HG03025 (cell line): ENCODE results near the gene USP9Y.
"Not testable (repeated sequence)": the region's sequence is repeated elsewhere in the genome, so short reads cannot be mapped to it uniquely, and the experiment has no call there.

Source experiments
- ATAC-seq: cut with Tn5 transposase; IDR thresholded peaks from one replicate; pipeline ENCODE4 v1.9.1; 2021; ENCODE audit warnings: mild to moderate bottlenecking, moderate library complexity; ENCODE audit not compliant: unreplicated experiment, low FRiP score

Gene USP9Y, protein sequence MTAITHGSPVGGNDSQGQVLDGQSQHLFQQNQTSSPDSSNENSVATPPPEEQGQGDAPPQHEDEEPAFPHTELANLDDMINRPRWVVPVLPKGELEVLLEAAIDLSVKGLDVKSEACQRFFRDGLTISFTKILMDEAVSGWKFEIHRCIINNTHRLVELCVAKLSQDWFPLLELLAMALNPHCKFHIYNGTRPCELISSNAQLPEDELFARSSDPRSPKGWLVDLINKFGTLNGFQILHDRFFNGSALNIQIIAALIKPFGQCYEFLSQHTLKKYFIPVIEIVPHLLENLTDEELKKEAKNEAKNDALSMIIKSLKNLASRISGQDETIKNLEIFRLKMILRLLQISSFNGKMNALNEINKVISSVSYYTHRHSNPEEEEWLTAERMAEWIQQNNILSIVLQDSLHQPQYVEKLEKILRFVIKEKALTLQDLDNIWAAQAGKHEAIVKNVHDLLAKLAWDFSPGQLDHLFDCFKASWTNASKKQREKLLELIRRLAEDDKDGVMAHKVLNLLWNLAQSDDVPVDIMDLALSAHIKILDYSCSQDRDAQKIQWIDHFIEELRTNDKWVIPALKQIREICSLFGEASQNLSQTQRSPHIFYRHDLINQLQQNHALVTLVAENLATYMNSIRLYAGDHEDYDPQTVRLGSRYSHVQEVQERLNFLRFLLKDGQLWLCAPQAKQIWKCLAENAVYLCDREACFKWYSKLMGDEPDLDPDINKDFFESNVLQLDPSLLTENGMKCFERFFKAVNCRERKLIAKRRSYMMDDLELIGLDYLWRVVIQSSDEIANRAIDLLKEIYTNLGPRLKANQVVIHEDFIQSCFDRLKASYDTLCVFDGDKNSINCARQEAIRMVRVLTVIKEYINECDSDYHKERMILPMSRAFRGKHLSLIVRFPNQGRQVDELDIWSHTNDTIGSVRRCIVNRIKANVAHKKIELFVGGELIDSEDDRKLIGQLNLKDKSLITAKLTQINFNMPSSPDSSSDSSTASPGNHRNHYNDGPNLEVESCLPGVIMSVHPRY (N-terminal part only)

DNA sequence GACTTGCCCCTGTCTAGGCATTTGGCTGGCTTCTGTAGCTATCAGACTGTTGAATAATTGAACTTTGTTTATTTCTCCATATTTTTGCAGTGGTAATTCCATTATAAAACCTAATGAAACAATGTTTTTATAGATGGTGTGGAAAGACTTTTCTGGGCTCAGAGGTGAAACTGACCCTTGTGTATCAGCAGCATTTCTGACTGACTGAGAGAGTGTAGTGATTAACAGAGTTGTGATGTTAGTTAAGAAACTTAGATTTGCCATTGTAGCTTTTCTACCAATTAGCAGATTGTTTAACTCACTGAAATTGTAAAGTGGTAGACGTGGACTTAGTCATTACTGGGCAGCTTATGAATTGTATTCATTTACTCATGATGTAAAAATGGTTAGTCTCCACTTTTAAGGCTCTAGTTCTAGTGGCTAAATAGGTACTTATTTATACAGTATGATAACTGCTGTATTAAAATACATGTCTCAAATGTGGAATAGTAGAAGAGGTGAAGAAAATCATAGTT lies at the start of gene USP9Y:
TSS of gene USP9Y (plus strand) at position 51 of the 515 bp plus-strand sequence. CDS start 8,217 bp downstream, outside the sequence.
- no peak for ATAC-seq

DNA sequence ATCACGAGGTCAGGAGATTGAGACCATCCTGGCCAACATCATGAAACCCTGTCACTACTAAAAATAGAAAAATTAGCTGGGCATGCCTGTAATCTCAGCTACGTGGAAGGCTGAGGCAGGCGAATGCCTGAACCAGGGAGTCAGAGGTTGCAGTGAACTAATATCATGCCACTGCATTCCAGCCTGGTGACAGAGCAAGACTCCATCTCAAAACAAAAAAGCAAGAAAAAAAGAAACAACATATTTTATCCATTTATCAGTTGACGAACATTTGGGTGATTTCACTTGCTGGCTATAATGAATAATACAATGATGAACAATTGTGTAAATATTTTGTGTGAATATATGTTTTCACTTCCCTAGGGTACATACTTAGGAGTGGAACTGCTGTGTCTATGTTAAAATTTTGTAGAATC lies 49.4 kb upstream of the USP9Y start:
- no peak for ATAC-seq

DNA sequence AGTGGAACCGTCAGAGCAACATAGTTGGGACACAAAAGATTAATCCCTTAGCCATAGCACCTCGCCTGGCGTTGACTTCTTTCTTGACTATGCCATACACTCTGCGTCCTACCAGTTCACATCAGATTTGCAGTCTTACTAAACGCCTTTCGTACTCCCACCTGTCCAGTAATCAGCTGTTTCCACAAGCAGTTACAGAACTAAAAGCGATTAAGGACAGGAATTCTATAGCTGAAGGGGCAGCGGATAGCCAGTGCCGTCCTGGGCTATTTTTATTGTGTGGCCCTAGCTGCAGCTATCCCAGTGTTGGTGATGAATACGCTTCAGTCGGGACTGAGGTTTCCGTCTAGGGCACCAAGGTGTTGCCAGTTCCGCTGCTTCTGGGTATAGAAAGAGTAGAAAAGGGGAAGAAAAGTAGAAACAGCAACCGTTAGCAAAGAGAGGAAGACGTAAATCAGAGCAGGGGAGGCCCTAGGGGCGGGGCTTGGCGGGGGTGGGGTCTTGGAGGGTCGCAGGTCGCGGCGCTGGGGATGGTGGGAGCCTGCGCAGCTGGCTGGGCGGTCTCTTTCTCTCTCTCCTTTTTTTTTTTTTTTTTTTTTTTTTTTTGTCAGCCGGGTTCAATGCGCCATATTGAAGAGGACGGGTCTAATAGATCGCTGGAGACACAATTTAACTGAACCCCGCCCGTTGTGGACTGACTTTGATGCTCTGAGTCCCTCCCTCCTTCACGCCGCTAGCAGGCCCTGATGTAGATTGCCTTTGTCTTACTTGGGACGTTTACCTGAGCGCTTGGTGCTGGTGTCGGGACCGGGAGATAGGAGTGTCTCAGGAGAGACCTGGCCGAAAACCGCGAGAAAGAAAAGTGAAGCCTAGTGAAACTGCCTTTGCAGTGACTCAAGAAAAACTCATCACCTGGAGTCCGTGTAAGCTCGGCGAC lies 39.0 kb upstream of the USP9Y start:
- ATAC-seq: no peak

DNA sequence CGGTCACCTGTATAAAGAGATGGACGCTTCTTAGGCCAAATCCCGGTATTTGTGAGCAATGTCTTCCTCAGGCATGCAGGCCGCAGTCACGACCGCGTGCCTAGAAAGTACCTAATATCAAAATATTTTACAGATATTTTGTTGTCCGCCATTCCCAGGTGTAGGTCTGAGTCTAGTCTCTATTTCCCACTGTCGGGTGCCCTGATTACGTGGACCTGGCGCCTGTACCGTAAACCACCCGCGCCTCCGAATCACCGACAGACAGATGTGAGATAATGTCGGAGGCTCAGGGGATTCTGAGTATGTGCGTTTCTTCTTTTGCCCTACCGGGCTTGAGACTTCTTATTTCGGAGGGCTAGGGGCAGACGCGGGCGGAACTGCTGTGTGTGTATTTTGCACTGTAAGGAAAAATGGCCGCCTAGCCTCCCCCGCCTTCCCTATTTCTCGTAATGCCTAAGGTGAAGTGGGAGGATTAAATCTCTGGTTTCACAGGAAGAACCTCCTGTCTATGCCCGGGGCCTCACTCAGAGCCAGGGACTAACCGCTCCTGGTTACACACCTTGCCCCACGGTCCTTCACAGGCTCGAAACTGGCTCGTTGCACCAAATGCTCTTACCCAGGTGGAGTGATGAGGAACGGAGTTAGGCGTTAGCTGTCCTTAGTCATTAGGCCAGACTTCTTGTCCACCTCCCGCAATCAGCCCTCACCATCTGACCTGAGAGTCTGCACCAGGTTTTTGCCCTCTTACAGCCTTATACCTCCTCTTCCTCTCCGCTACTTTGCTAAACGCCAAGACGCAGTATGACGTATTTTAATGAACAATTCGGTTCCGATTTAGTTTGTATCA lies 38.1 kb upstream of the USP9Y start:
- no peak for ATAC-seq

DNA sequence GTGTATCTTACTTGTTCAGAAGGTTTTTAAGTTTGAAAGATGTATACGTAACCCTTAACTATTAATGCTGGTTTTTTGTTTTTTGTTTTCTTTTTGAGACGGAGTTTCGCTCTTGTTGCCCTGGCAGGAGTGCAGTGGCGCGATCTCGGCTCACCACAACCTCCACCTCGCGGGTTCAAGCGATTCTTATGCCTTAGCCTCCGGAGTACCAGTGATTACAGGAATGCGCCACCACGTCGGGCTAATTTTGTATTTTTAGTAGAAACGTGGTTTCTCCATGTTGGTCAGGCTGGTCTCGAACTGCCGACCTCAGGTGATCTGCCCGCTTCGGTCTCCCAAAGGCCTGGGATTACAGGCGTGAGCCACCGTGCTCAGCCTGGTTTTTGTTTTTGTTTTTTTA lies 37.2 kb upstream of the USP9Y start:
- ATAC-seq: not testable (repeated sequence)

DNA sequence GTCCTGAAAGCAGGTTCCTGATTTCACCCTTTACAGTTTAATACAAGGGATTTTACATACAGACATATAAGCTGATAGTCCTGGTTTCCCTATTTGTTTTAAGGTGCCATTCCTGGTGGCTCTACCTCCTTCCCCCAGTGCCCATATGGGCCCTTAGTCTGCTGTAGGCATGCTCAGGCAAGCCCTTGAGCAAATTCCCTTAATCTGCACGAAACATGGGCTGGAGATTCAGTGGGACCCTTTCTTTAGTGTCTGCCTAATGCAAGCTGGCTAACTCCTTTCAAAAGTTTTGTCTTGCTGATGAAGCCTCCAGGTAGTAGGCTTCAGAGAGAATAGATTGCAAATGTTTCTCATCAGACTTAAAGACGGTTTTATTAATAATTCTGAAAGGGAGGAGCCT lies 22.9 kb upstream of the USP9Y start:
- ATAC-seq: no peak

DNA sequence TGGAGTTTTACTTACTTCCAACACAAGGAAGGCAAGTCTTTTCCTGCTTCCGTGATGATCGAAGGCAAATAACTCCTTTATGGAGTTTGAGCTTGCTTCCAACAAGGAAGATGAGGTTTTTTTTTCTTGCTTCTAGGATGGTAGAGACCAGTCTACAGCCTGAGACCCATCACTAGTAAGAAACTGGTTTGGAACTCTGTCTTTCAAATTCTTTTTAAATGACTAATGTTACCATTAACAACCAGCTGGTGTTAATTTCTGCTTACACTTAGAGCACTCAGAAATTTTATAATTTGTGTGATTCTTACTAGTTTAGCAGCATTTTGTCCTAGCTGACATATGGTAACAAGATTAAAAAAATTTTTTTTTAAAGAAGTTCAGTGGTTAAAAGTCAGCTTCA lies 19.5 kb upstream of the USP9Y start:
- no peak for ATAC-seq

DNA sequence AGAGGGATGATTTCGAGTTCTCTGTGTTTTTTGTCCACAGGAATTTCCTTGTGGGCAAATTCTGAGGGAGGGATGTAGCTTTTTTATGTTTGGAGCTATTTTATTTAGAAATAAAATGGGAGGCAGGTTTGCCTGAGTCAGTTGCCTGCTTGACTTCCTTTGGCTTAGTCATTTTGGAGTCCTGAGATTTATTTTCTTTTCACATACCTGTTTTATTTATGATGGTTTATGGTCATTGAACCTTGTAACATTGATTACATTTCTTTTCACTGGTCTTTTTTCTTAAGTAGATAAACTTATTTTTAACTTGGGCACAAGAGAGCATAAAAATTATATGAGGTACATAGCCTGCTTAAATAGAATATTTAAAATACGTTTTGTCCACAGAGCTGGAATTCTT lies 12.7 kb upstream of the USP9Y start:
- ATAC-seq: no peak

DNA sequence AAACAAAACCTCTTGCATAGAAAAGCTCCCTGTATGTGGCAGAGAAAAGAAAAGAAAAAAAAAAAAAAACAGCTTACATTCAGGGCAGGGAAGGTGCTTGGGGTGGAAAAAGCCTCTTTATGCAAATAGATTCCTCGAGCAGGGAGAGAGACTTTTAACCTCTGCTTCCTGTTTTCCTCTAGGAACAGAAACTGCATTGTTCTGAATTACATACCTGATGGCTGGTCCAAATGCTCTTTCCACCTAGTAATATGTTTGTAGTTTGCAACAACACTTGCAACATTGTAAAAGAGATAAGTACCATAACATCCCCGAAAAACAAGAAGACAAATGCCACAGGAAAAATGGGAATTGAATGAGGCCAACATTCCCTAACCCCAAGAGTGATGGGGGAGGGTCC lies 944 bp upstream of the USP9Y start:
- ATAC-seq: no peak

DNA sequence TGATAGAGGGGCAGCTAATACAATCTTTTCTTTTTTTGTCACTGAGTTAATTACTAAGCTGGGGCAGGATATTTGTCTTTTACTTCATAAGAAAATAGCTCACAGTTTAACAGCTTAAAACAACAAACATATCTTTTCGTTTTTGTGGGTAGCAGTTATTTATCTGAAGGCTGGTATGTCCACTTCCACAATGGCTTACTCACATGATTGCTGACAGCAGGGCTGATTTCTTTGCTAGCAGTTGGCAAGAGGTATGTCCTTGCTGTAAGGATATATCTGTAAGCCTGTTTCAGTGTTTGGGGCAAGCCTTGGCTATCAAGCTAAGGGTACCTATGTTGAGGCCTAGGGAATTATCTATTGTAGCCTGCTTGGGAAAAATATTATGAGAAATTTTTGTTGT lies 1.1 kb downstream of the USP9Y start:
- ATAC-seq: no peak

DNA sequence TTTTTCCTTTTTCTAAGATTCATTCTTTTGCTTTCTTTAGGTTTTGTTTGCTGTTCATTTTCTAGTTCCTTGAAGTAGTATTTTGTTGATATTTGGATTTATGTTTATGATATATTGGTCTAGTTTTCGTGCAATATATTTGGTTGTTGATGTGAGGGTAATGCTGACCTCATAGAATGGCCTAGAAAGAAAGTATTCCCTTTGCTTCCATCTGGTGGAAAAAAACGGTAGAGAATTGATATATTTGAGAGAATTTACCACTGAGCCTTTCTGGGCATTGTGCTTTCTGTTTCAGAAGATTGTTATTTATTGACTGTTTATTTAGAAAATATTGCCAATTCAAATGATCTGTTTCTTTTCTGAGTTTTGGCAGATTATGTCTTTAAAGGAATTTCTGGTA lies 9.4 kb downstream of the USP9Y start:
- no peak for ATAC-seq

DNA sequence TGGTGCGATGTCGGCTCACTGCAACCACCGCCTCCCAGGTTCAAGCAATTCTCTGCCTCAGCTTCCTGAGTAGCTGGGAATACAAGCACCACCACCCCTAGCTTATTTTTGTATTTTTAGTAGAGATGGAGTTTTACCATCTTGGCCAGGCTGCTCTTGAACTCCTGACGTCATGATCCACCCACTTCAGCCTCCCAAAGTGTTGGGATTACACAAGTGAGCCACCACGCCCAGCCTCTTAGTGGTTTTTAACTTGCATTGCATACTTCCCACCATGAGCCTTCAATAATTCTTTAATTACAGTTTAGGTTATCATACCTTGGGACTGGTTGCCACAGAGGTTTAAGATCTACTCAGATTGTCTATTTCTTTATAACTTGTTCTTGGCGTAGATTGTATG lies 14.3 kb downstream of the USP9Y start:
- ATAC-seq: no peak

DNA sequence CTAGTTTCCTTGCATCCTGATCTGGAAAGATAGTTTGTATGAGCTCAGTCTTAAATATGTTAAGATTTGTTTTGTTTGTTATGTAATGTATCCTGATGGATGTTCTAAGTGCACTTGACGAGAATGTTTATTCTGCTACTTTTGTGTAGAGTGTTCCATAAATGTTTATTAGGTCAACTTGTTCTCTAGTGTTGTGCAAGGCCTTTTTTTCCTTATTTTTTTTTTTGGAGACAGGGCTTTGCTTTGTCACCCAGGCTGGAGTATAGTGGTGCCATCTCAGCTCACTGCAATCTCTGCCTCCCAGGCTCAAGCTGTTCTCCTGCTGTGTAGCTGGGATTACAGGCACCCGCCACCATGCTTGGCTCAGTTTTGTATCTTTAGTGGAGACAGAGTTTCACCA lies 28.7 kb downstream of the USP9Y start:
- no peak for ATAC-seq

DNA sequence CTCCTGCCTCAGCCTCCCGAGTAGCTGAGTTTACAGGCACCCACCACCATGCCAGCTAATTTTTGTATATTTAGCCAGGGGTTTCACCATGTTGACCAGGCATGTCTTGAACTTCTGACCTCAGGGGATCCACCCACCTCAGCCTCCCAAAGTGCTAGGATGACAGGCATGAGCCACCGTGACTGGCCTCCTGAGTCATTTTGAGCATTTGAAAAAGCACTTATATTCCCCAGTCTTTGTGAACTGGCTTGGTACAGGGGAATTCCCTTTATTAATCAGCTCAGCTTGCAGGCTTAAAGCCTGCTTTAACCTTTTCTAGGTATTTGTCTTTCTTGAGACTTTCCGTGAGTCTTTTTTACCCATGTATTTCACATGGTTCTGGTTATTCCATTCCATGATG lies 32.6 kb downstream of the USP9Y start:
- no peak for ATAC-seq

DNA sequence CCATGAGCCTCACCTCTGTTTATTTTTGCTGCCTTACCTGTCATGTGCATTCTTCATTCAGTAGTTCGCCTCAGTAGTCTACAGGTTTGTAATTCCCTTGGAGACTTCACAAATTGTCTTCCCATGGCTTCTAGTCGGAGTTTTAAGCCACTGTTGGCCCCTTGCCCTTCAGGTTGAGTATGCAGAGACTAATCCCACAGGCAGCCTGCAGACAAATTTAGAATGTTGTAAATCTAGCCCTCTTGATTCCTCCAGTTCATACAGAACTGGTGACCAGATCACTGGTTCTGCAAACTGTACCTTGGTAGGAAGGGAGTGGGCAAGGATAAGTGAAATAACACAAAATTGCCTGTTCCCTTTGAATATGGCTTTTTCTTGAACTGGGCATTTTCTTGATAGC lies 33.0 kb downstream of the USP9Y start:
- ATAC-seq: no peak

DNA sequence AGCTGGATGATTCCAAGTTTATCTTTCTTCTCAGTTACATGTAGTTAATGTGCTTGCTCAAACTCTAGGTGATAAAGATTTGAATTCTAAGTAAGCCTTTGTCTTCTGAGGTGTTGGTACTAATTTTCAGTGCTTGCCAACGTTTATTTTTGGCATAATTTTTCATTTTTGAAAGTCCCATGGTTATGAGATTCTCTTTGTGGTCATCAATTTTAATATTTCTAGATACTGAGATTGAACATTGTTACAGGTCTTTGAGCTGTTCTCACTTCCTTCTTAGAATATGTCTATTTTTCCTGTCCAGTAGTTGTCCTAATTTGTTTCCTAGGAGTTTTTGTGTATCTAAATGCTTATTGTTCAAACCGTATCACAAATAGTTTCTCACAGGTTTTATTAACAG lies 40.4 kb downstream of the USP9Y start:
- no peak for ATAC-seq

DNA sequence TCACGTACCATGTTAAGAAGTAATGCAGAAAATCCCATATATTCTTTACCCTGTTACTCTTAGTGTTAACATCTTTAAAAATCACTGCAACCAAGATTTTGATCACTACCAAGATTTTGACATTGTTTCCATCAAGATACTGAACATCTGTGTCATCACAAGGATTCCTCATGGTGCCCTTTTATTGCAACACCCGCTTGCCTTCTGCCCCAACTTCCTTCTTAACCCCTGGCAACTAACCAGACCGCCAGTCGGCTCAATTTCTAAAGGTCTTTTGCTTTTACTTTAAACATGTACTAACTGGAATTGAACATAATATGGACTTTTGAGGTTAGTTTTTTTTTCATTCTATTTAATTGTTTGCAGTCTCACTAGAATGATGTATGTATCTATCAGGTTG lies 41.7 kb downstream of the USP9Y start:
- no peak for ATAC-seq

DNA sequence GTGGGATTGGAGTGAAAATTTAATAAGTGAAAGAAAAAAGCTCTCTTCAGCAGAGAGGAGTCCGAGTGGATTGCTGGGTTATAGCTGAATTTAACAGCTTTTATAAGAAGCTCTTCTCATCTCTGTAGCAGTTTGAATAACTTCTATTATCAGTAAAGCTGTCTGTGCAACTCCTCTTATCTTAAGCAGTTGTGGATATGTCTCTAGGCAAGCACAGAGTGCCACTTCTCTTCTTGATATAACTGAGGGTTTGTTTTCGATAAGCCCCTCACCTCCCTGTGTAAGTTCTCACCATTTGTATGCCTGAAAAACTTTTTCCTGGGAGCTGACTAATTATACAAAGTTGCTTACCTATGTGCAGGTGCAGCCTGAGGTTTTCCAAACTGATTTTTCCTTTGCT lies 43.1 kb downstream of the USP9Y start:
- no peak for ATAC-seq

DNA sequence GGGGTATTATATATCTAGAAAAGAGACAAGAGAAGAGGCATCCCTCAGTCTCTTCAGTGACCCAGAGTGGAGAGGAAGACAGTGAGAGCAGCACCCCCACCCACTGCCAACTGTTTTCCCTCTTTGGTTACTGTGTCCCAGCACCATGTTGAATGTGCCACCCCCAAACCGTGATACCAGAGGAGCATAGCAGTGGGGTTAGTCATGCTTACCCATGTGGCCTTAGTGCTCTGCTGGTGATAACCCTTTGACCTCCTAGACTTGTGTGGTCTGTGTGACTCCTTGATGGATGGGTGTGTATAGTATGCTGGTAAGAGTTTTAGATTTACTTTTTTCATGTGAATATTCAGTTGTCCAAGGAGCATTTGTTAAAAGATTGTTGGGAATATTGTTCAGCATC lies 48.3 kb downstream of the USP9Y start:
- ATAC-seq: no peak
